Activated T-helper 1 cell treated with Interleukin-2 at 50 U/mL for 16 hours (primary cell): ENCODE data around the gene PRKCG.
"Not testable (repeated sequence)": the region's sequence is repeated elsewhere in the genome, so short reads cannot be mapped to it uniquely, and the experiment has no call there.

ENCODE experiments used
- DNase-seq: peaks from one replicate; pipeline ENCODE4 v3.0.0-alpha.2; 2020; ENCODE audit warnings: low read depth

PRKCG gene

GRCh38 chr19:53881482-53882390 is at the start of gene PRKCG:
PRKCG (plus strand) TSS chr19:53882197; CDS start chr19:53882495, 298 bp downstream.
- DNase-seq = peak; percentile 57

GRCh38 chr19:53832861-53833260 is 49.1 kb upstream of the PRKCG start:
- not testable (repeated sequence) for DNase-seq

- not testable (repeated sequence) for DNase-seq
Observed at GRCh38 chr19:53838446-53838845, 43.6 kb upstream of the PRKCG start.

GRCh38 chr19:53840241-53840640 is 41.8 kb upstream of the PRKCG start:
- not testable (repeated sequence) for DNase-seq

- DNase-seq = not testable (repeated sequence)
Observed at GRCh38 chr19:53840914-53841313, 41.1 kb upstream of the PRKCG start.

- DNase-seq = no peak
Observed at GRCh38 chr19:53844849-53845246, 37.1 kb upstream of the PRKCG start.

GRCh38 chr19:53847555-53847954 is 34.4 kb upstream of the PRKCG start:
- DNase-seq = no peak

- no peak for DNase-seq
Observed at GRCh38 chr19:53849237-53849676, 32.7 kb upstream of the PRKCG start.

GRCh38 chr19:53853707-53854106 is 28.3 kb upstream of the PRKCG start:
- DNase-seq = no peak

GRCh38 chr19:53864308-53864836 is 17.6 kb upstream of the PRKCG start:
- DNase-seq = no peak

- DNase-seq = no peak
Observed at GRCh38 chr19:53865523-53865917, 16.5 kb upstream of the PRKCG start.

- peak; percentile 50 for DNase-seq
Observed at GRCh38 chr19:53865918-53866864, 15.8 kb upstream of the PRKCG start.

- DNase-seq = no peak
Observed at GRCh38 chr19:53866865-53867224, 15.2 kb upstream of the PRKCG start.

GRCh38 chr19:53867225-53868090 is 14.5 kb upstream of the PRKCG start, which contains the start of gene MYADM:
MYADM (plus strand) TSS chr19:53867883; CDS start chr19:53873530, 5,647 bp downstream.
- DNase-seq = peak; percentile 100

GRCh38 chr19:53868091-53868891 is 13.7 kb upstream of the PRKCG start:
- DNase-seq = no peak

GRCh38 chr19:53868892-53869804 is 12.8 kb upstream of the PRKCG start:
- peak; percentile 77 for DNase-seq

- DNase-seq = not testable (repeated sequence)
Observed at GRCh38 chr19:53869805-53870484, 12.1 kb upstream of the PRKCG start.

GRCh38 chr19:53870485-53870844 is 11.5 kb upstream of the PRKCG start:
- no peak for DNase-seq

GRCh38 chr19:53871454-53871853 is 10.5 kb upstream of the PRKCG start:
- no peak for DNase-seq
